HUES64 (cell line): ENCODE results near the gene ADAMTS5.
A peak's percentile ranks its signal among the peaks of the same experiment; 100 is the strongest.

ENCODE experiments used
- H3K27ac ChIP-seq: 2 replicates; pipeline ENCODE4 v1.7.0; 2013; ENCODE audit warnings: low read depth, low read length, inconsistent platforms
- H3K27me3 ChIP-seq: 2 replicates; pipeline ENCODE4 v1.6.1; 2013; ENCODE audit warnings: mild to moderate bottlenecking, low read length; ENCODE audit not compliant: insufficient read depth
- H3K36me3 ChIP-seq: 2 replicates; pipeline ENCODE4 v1.6.1; 2013; ENCODE audit warnings: mild to moderate bottlenecking, low read length; ENCODE audit not compliant: insufficient read depth
- H3K4me1 ChIP-seq: 2 replicates; pipeline ENCODE4 v1.6.1; 2013; ENCODE audit warnings: mild to moderate bottlenecking, low read length, moderate library complexity; ENCODE audit not compliant: insufficient read depth
- H3K4me3 ChIP-seq: 2 replicates; pipeline ENCODE4 v1.5.1; 2013; ENCODE audit warnings: mild to moderate bottlenecking, low read length, moderate library complexity
- H3K9ac ChIP-seq: 2 replicates; pipeline ENCODE4 v1.6.1; 2013; ENCODE audit warnings: mild to moderate bottlenecking, low read depth, low read length
- H3K9me3 ChIP-seq: 2 replicates; pipeline ENCODE4 v1.6.1; 2013; ENCODE audit warnings: low read depth, low read length; ENCODE audit not compliant: insufficient read depth
- WGBS: fragments of 150-250, 120-280 bp; methylation state at CpG from one replicate; pipeline ENCODE4 v1.1.7; 2013; ENCODE audit warnings: missing lambda C conversion rate; 5-methylcytosine and 5-hydroxymethylcytosine counted together

ADAMTS5 gene

GRCh38 chr21:26965040-26965906, 1.6 kb downstream of the ADAMTS5 start:
- Histone ChIP-seq H3K27me3 (peaks cover 73% of the 10 kb centered on the region), H3K27ac (no peak overlapping the region), H3K9ac (no peak overlapping the region), H3K36me3 (no peaks in the 10 kb centered on the region), H3K4me1 (peaks cover 10% of the 10 kb centered on the region), H3K4me3 (peak overlapping the region; percentile 67), H3K9me3 (no peaks in the 10 kb centered on the region)
- 28% methylated on average over 58 of the region's 58 CpGs for WGBS

- H3K27ac ChIP-seq, result no peak overlapping the region
- WGBS, result 88% methylated on average over 14 of the region's 14 CpGs
- H3K9me3 ChIP-seq, result no peaks in the 10 kb centered on the region
- H3K4me1 ChIP-seq, result peaks cover 10% of the 10 kb centered on the region
- H3K27me3 ChIP-seq, result peaks cover 66% of the 10 kb centered on the region
- H3K9ac ChIP-seq, result no peak overlapping the region
- H3K36me3 ChIP-seq, result no peaks in the 10 kb centered on the region
- no peak overlapping the region for H3K4me3 ChIP-seq
Observed at GRCh38 chr21:26964170-26964778, 2.6 kb downstream of the ADAMTS5 start.

- Histone ChIP-seq H3K9me3 (no peaks in the 10 kb centered on the region), H3K36me3 (no peaks in the 10 kb centered on the region), H3K4me1 (peaks cover 4% of the 10 kb centered on the region), H3K27me3 (peaks cover 50% of the 10 kb centered on the region), H3K4me3 (no peak overlapping the region), H3K9ac (no peak overlapping the region), H3K27ac (no peak overlapping the region)
- WGBS, result 96% methylated on average over 3 of the region's 3 CpGs
Observed at GRCh38 chr21:26962621-26963181, 4.2 kb downstream of the ADAMTS5 start.

- 46% methylated on average over 4 of the region's 4 CpGs for WGBS
- Histone ChIP-seq H3K36me3 (no peaks in the 10 kb centered on the region), H3K9ac (no peak overlapping the region), H3K27ac (no peak overlapping the region), H3K4me1 (peaks cover 4% of the 10 kb centered on the region), H3K27me3 (peaks cover 40% of the 10 kb centered on the region), H3K4me3 (no peak overlapping the region), H3K9me3 (no peaks in the 10 kb centered on the region)
Observed at GRCh38 chr21:26961698-26962097, 5.2 kb downstream of the ADAMTS5 start.

GRCh38 chr21:26958788-26959187, 8.1 kb downstream of the ADAMTS5 start:
- WGBS, result 87% methylated on average over 2 of the region's 2 CpGs

GRCh38 chr21:26956813-26957212, 10.1 kb downstream of the ADAMTS5 start:
- Histone ChIP-seq H3K9me3 (no peaks in the 10 kb centered on the region), H3K4me3 (no peak overlapping the region), H3K27me3 (no peaks in the 10 kb centered on the region), H3K27ac (no peak overlapping the region), H3K4me1 (peaks cover 15% of the 10 kb centered on the region; the same call in 1 of the 2 replicates), H3K36me3 (no peaks in the 10 kb centered on the region), H3K9ac (no peak overlapping the region)
- WGBS, result 88% methylated on average over 2 of the region's 3 CpGs

More at GRCh38 chr21:26958788-26959187, 8.1 kb downstream of the ADAMTS5 start:
- Histone ChIP-seq H3K9ac (no peak overlapping the region), H3K4me1 (peaks cover 9% of the 10 kb centered on the region; the same call in 1 of the 2 replicates), H3K27ac (no peak overlapping the region), H3K4me3 (no peak overlapping the region), H3K27me3 (peaks cover 11% of the 10 kb centered on the region), H3K36me3 (no peaks in the 10 kb centered on the region), H3K9me3 (no peaks in the 10 kb centered on the region)

DNA sequence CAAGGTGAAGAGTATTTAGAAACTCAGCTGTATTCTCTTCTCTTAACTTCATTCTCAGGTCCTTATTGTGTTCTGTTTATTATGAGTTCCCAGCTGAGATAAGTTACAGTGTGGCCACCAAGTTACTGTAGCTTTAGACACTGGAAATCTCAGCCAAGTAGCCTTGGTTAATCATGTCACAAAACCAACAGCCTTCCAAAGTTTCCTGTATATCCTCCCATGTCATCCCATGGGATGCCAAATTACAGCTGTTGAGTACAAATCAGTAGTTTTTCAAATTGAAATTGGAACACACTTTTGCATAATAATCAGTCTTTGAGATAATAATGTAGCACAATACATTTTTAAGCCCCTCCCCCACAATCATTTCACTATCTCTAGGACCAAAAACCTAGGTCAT, 10.7 kb downstream of the ADAMTS5 start:
- H3K27me3 ChIP-seq, result no peaks in the 10 kb centered on the region
- no peak overlapping the region for H3K27ac ChIP-seq
- no peak overlapping the region for H3K9ac ChIP-seq
- no peaks in the 10 kb centered on the region for H3K9me3 ChIP-seq
- H3K4me3 ChIP-seq, result no peak overlapping the region
- no peaks in the 10 kb centered on the region for H3K36me3 ChIP-seq
- peaks cover 15% of the 10 kb centered on the region; the same call in 1 of the 2 replicates for H3K4me1 ChIP-seq

GRCh38 chr21:26954662-26955121, 12.2 kb downstream of the ADAMTS5 start:
- H3K36me3 ChIP-seq, result no peaks in the 10 kb centered on the region
- H3K27me3 ChIP-seq, result no peaks in the 10 kb centered on the region
- H3K4me1 ChIP-seq, result peaks cover 15% of the 10 kb centered on the region; the same call in 1 of the 2 replicates
- no peak overlapping the region for H3K9ac ChIP-seq
- H3K4me3 ChIP-seq, result no peak overlapping the region
- 92% methylated on average over 9 of the region's 9 CpGs for WGBS
- no peaks in the 10 kb centered on the region for H3K9me3 ChIP-seq
- H3K27ac ChIP-seq, result no peak overlapping the region

- peaks cover 7% of the 10 kb centered on the region; the same call in 1 of the 2 replicates for H3K27me3 ChIP-seq
- H3K4me3 ChIP-seq, result no peak overlapping the region
- no peak overlapping the region for H3K27ac ChIP-seq
- peaks cover 15% of the 10 kb centered on the region; the same call in 1 of the 2 replicates for H3K4me1 ChIP-seq
- WGBS, result 94% methylated on average over 9 of the region's 9 CpGs
- H3K9ac ChIP-seq, result no peak overlapping the region
- no peaks in the 10 kb centered on the region for H3K9me3 ChIP-seq
- H3K36me3 ChIP-seq, result no peaks in the 10 kb centered on the region
Observed at GRCh38 chr21:26952374-26953066, 14.4 kb downstream of the ADAMTS5 start.

- WGBS, result 98% methylated on average over 3 of the region's 4 CpGs
- Histone ChIP-seq H3K27me3 (peaks cover 15% of the 10 kb centered on the region), H3K4me1 (peaks cover 26% of the 10 kb centered on the region), H3K36me3 (no peaks in the 10 kb centered on the region), H3K27ac (no peak overlapping the region), H3K9ac (no peak overlapping the region), H3K4me3 (no peak overlapping the region), H3K9me3 (no peaks in the 10 kb centered on the region)
Observed at GRCh38 chr21:26949830-26950229, 17.1 kb downstream of the ADAMTS5 start.
